NOMO-1 treated with dmso at 0.1 percent for 144 hours (cell line): Measurements from ENCODE around the gene TRPV4.

Experiments
- DNase-seq: peaks from one replicate; lab custom pipeline; 2025; ENCODE audit not compliant: unreplicated experiment; lab: John Stamatoyannopoulos, UW

Gene TRPV4

GRCh38 chr12:109829667-109830066 is 3.5 kb downstream of the TRPV4 start:
- DNase-seq: no peak

GRCh38 chr12:109828754-109829511 is 4.3 kb downstream of the TRPV4 start:
- DNase-seq: no peak

- DNase-seq: peak; percentile 70
Observed at GRCh38 chr12:109827566-109828550, 5.3 kb downstream of the TRPV4 start.

GRCh38 chr12:109827080-109827479 is 6.1 kb downstream of the TRPV4 start:
- DNase-seq: no peak

GRCh38 chr12:109824731-109825130 is 8.5 kb downstream of the TRPV4 start:
- no peak for DNase-seq

GRCh38 chr12:109822951-109823411 is 10.2 kb downstream of the TRPV4 start:
- DNase-seq: no peak

- no peak for DNase-seq
Observed at GRCh38 chr12:109822416-109822815, 10.8 kb downstream of the TRPV4 start.

GRCh38 chr12:109821968-109822367 is 11.2 kb downstream of the TRPV4 start:
- no peak for DNase-seq

GRCh38 chr12:109820816-109821381 is 12.3 kb downstream of the TRPV4 start:
- no peak for DNase-seq

GRCh38 chr12:109818905-109819500 is 14.2 kb downstream of the TRPV4 start:
- no peak for DNase-seq

- no peak for DNase-seq
Observed at GRCh38 chr12:109818253-109818652, 14.9 kb downstream of the TRPV4 start.

GRCh38 chr12:109817627-109818231 is 15.5 kb downstream of the TRPV4 start:
- DNase-seq: no peak

- no peak for DNase-seq
Observed at GRCh38 chr12:109816870-109817269, 16.3 kb downstream of the TRPV4 start.

GRCh38 chr12:109815757-109816617 is 17.2 kb downstream of the TRPV4 start:
- no peak for DNase-seq

GRCh38 chr12:109815225-109815624 is 18.0 kb downstream of the TRPV4 start:
- no peak for DNase-seq

GRCh38 chr12:109814600-109815150 is 18.5 kb downstream of the TRPV4 start:
- no peak for DNase-seq

- no peak for DNase-seq
Observed at GRCh38 chr12:109813810-109814416, 19.3 kb downstream of the TRPV4 start.

GRCh38 chr12:109811624-109811995 is 21.6 kb downstream of the TRPV4 start:
- DNase-seq: no peak
